ENCODE data around the gene STXBP3.
A peak's percentile ranks its signal among the peaks of the same experiment; 100 is the strongest.
"Not testable (repeated sequence)": the region's sequence is repeated elsewhere in the genome, so short reads cannot be mapped to it uniquely, and the experiment has no call there.

Gene STXBP3

DNA sequence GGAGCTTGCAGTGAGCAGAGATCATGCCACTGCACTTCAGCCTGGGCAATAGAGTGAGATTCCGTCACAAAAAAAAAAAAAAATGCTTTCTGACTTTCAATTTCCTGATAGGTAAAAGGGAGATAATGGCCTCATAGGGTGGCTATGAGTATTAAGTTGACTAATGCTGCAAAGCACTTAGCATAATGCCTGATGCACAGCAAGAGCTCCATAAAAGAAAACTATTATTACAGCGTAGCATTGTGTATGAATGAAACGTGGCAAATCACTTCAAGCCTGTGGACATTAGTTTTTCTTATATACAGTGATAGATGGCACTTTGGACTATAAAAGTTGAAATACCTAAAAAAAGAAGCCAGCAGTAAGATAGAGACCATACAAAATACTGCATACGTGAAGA lies 17.0 kb upstream of the STXBP3 start:
- no peak for DNase-seq (ENCODE audit: low read depth, low spot score)

DNA sequence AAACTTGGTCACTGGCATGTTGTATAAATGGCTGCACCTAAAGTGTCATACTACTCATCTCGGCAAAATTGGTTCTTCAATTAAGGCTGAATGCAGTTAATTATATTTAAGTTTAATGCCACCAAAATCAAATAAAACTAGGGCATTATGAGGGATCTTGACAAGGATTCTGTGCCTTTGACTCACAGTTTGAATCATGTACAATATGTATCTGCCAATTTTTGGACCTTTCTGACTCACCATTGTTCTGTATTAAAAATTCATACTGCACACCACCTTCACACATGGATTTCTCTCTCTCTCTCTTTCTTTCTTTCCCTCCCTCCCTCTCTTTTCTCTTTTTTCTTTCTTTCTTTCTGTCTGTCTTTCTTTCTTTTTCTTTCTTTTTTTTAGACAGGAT lies 14.1 kb upstream of the STXBP3 start:
- no peak for DNase-seq (ENCODE audit: low read depth, low spot score)

DNA sequence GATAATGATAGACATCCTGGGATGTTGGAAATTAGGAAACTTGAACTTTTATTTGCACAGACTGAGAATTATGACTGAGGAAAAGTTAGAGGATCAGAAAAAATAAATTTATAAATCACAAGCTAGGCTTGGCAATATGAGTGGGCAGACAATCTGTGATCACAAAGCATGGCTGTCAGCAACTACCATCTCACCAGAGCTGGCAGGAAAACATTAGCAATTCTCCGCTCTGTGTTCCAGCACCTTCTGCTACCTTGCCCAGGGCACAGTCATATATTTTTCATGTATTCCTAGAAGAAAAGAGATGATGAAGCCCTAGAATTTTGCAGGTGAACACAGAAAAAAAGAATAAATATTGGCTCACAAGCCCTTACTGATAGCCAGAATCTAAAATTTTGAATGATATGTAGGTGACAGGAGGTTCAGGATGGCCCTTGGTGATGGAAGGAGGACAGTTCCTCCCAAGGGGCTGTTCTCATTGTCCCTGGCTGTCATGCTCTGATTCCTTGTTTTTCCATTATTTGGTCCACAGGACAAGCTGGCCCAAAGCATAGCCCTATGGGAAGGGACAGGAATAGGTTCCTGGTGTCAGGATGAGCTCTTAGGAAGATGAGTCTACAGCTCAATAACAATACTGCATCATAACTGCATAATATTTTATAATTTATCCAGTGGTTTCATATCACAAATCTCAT lies 12.2 kb upstream of the STXBP3 start:
- DNase-seq (ENCODE audit: low read depth, low spot score), result no peak

DNA sequence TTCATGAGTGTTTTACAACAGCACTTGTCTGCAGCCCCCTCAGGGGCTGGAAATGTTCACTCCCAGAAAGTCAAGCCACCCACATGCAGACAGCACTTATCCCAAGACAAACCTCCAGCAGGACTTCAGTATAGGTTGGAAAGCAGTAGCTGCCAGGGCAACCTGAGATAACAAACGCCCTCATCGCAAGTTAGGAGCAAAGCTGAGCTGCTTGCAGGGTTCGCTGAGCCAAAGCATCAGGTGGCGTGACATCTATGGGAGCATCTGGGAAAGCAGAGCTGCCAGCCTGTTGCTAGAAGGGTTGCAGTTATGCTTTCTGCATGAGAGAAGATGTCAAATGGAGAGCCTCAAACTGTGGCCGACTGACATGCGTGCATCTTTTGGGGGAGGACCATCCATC lies 4.2 kb upstream of the STXBP3 start:
- no peak for DNase-seq (ENCODE audit: low read depth, low spot score)

DNA sequence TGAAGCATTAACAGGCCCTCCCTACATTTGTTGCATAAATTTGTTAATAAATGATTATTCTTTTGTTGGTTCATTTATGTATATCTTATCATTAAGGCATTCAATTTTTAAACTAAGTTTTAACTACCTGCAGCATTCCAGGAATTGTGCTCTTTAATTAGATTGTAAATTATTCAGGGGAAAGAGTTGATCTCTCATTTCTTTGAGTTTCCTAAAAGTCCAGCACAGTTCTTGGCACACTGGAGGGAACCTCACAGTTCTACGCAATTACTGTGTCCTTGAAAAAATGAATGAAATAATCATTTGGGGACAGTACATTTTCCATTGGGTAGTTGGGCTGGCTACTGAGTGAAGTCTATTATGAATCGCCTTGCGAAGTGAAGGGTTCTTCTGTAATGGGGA lies 493 bp upstream of the STXBP3 start:
- DNase-seq (ENCODE audit: low read depth, low spot score), result no peak

DNA sequence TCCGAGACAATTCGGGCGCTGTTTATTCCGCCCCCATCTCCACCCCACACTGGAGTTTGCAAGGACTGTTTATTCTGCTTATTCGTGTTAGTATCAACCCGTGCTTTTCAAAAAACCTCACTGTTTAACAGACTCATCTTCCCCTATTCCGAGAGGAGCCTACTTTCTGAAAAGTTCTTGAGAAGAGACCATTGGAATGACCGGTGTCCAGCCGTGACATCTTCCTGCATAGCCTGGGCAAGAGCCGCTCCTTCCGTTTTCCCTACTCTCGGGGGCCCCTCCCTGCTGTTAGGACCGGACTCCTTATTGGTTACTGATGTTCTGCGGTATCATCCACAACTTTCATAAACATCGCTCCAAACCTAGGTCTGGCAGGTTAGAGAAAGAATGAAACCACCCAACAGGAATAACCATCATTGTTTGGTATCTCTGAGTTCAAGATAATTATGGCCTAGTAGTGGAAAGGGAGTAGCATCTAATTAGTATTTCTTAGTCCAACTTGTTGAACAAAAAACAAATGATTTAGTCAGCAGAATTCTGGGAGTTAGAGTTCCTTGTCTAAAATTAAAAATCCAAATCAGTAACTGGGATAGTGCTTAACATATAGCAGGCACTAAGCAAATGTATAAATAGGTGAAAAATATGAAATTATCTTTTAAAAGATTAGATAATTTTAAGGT lies 837 bp downstream of the STXBP3 start:
- DNase-seq (ENCODE audit: low read depth, low spot score), result peak; percentile 65

- DNase-seq (ENCODE audit: low read depth, low spot score), result no peak
Measured at GRCh38 chr1:108747898-108748297, 1.4 kb downstream of the STXBP3 start.

DNA sequence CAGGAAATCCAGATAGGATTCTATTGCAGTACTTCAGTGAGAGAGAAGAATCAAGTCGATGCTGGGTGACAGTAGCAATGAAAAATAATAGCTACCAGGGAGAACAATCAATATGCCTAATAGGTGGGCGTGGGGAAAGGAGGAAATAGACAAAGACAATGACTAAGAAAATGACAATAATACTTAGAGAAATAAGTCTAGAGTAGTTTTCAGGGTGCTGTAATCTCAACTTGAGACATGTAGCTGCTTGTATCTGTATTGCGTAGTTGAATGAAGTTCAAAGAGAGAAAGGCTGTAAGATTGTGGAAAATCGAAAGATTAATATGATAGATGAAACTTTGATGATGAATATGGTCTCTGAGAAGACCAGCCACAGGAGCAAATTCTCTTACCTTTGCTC lies 2.6 kb downstream of the STXBP3 start:
- no peak for DNase-seq (ENCODE audit: low read depth, low spot score)

DNA sequence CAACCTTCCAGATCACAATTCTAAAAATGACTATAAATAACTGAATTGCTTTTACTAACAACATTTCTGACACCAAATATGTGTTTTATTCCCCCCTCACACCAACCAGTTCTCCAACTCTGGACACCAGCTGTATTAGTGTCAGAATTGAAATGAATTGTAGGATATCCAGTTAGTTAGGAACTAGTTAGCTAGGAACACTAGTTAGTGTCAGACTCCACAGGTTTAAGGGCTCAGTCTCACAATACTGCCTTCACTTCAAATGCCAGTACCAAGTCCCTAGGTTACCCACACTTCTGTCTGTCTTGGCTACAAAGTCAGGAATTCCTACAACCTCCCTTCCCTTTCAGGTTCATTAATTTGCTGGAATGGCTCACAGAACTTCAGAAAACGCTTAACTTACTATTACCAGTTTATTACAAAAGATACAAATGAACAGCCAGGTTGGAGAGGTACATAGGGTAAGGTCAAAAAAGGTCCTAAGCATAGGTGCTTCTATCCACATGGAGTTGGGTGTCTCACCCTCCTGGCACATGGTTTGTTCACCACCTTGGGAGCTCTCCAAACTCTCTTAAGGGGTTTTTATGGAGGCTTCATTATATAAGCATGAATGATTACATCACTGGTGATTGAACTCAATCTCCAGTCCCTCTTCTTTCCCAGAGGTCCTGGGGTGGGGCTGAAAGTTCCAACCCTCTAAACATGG lies 4.2 kb downstream of the STXBP3 start:
- DNase-seq (ENCODE audit: low read depth, low spot score), result no peak

- DNase-seq (ENCODE audit: low read depth, low spot score), result no peak
Measured at GRCh38 chr1:108753363-108753762, 6.9 kb downstream of the STXBP3 start.

DNA sequence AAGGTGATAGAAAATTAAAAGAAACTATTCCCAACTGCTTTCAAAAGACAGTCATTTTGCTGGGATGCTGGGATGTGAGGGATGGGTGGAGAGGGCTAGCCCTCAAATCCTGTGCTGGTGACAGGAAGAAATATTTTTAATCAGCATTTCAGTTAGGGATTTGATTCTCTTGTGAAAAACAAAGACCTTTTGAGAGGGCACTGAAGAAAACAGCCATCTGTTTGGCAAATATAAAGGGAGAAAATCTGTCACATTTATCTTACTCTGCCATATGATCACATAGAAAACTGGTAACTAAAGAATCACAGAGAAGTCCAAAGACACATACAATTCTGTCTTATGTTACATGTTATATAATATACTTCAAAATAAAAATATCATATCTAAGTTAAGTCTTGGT lies 12.3 kb downstream of the STXBP3 start:
- DNase-seq (ENCODE audit: low read depth, low spot score), result no peak

- no peak for DNase-seq (ENCODE audit: low read depth, low spot score)
Measured at GRCh38 chr1:108767115-108767514, 20.6 kb downstream of the STXBP3 start.

GRCh38 chr1:108767708-108768107 lies 21.2 kb downstream of the STXBP3 start:
- DNase-seq (ENCODE audit: low read depth, low spot score), result no peak

- DNase-seq (ENCODE audit: low read depth, low spot score), result no peak
Measured at GRCh38 chr1:108777839-108778238, 31.4 kb downstream of the STXBP3 start.

GRCh38 chr1:108779455-108779854 lies 33.0 kb downstream of the STXBP3 start:
- no peak for DNase-seq (ENCODE audit: low read depth, low spot score)

- no peak for DNase-seq (ENCODE audit: low read depth, low spot score)
Measured at GRCh38 chr1:108780937-108781574, 34.6 kb downstream of the STXBP3 start.

DNA sequence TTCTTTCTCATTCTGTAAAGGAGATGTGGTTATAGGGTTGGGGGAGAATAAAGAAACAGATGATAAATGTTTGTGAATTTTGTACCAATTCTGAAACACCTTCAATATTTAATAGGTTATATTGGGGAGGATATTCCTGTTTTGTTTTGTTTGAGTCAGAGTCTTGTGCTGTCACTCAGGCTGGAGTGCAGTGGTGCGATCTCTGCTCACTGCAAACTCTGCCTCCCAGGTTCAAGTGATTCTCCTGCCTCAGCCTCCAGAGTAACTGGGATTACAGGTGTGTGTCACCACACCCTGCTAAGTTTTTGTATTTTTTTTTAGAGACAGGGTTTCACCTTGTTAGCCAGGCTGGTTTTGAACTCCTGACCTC lies 35.1 kb downstream of the STXBP3 start:
- DNase-seq (ENCODE audit: low read depth, low spot score), result not testable (repeated sequence)

DNA sequence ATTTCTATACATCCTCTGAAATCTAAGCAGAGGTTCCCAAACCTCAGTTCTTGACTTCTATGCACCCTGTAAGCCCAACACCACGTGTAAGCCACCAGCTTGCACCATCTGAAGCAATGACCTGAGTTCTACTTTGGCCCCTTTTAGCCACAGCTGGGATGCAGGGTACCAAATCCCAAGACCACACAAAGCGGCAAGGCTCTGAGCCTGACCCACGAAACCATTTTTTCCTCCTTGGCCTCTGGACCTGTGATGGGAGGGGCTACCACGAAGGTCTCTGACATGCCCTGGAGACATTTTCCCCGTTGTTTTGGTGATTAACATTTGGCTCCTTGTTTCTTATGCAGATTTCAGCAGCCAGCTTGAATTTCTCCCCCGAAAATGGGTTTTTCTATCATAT lies 38.8 kb downstream of the STXBP3 start:
- peak; percentile 17 for DNase-seq (ENCODE audit: low read depth, low spot score)

- DNase-seq (ENCODE audit: low read depth, low spot score), result no peak
Measured at GRCh38 chr1:108785880-108786279, 39.4 kb downstream of the STXBP3 start.

DNA sequence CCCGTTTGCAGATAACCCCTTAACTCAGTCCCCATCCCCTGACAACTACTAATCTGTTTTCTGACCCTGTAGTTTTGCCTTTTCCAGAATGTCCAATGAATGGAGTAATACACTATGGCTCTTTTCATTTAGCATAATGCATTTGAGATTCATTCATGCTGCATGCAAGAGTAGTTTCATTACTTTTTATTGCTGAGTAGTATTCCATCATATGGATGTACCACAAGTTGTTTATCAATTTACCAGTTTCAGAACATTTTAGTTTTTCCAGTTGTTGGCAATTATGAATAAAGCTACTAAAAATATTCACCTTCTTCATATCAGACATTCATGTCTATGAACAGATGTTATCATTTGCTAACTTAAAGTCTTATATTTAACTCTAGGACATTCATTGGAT lies 45.3 kb downstream of the STXBP3 start:
- no peak for DNase-seq (ENCODE audit: low read depth, low spot score)

DNA sequence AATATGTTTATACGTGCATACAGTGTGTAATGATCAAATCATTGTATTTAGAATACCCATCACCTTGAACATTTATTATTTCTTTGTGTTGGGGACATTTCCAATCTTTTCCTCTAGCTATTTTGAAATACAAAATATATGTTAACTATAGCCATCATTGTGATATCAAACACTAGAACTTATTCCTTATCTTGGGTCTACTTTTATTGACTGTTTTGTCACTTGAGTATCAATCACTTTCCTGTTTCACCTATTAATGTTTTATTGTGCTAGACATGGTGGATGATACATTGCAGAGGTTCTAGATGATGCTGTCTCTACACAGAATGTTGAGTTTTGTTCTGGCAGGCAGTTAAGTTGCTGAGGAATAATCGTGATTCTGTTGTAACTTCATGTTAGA lies 45.9 kb downstream of the STXBP3 start:
- no peak for DNase-seq (ENCODE audit: low read depth, low spot score)

DNA sequence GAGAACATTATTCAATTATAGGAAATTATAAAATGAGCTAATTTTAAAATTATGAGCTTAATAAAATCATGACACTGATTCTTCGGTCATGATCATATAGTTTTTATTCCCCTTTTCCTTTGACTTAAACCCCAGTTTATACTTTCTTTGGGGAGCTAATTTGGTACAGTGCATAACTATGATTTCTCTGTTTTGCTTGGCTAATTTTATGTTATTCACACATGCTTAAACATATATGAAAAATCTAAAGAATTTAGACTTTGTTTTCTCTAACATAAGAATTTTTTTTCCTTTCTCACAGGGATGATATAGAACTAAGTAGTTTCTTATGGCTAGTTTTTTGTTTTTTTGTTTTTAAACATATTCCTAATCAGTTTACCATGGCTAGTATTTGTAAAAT lies 52.5 kb downstream of the STXBP3 start:
- DNase-seq (ENCODE audit: low read depth, low spot score), result no peak

- no peak for DNase-seq (ENCODE audit: low read depth, low spot score)
Measured at GRCh38 chr1:108801101-108801500, 54.6 kb downstream of the STXBP3 start.
